Bronchial epithelial cell (primary cell): ENCODE results near the gene COL21A1. TPM values are rescaled to one million over a fixed set of nuclear protein-coding genes. Genes with fewer than 3 reads are reported as not detected.

Experiments
- DNase-seq: peaks from one replicate; pipeline ENCODE4 v3.0.0-alpha.2; 2010; ENCODE audit warnings: low read depth
- FAIRE-seq: peaks from 2 replicates; lab custom pipeline; 2011; peaks lifted over from hg19 to GRCh38; lab: Jason Lieb, UNC
- H3K27me3 ChIP-seq: 2 replicates; pipeline ENCODE4 v1.5.1; 2011; ENCODE audit warnings: low read length; ENCODE audit not compliant: control insufficient read depth, insufficient read depth
- H3K36me3 ChIP-seq: 2 replicates; pipeline ENCODE4 v1.5.1; 2011; ENCODE audit warnings: low read length; ENCODE audit not compliant: control insufficient read depth, insufficient read depth
- H3K4me3 ChIP-seq: 2 replicates; pipeline ENCODE4 v1.5.1; 2011; ENCODE audit warnings: mild to moderate bottlenecking, low read depth, low read length, control low read depth
- total RNA-seq: library from RNA; depleted of rRNA; stranded (reverse); fragments of >200 nt; gene quantifications from 2 replicates; pipeline ENCODE4 v1.2.1, GENCODE V29; 2014
- TF ChIP-seq, protein P1 (sequence below): IDR thresholded peaks from 2 replicates; pipeline ENCODE4 v1.5.1; 2011; ENCODE audit warnings: mild to moderate bottlenecking, moderate library complexity, low read length, control low read depth, inconsistent platforms; ENCODE audit not compliant: insufficient read depth, severe bottlenecking

Gene COL21A1
- total RNA-seq, 1 donor from 2014 or later = 8.2 TPM

DNA sequence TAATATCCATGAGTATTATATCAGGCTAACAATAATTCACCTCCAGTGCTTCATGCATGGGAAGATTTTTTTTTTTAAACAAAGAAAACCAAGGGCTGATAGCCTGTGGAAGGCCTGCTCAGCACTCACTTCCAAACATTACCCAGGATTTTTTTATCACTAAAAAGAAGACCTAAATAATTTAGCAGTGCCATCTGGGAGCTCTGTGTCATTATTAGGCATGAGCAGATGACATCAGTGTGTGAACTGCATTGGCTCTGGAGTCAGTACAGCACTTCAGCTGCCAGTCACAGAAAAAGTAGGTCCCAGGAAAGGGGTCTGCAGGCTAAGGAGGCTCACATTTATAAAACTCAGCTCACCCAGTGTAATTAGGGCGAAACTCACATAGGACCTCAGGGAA, 94.8 kb downstream of the COL21A1 start:
- FAIRE-seq = no peak
- DNase-seq = no peak
- TF ChIP-seq, protein P1, sequence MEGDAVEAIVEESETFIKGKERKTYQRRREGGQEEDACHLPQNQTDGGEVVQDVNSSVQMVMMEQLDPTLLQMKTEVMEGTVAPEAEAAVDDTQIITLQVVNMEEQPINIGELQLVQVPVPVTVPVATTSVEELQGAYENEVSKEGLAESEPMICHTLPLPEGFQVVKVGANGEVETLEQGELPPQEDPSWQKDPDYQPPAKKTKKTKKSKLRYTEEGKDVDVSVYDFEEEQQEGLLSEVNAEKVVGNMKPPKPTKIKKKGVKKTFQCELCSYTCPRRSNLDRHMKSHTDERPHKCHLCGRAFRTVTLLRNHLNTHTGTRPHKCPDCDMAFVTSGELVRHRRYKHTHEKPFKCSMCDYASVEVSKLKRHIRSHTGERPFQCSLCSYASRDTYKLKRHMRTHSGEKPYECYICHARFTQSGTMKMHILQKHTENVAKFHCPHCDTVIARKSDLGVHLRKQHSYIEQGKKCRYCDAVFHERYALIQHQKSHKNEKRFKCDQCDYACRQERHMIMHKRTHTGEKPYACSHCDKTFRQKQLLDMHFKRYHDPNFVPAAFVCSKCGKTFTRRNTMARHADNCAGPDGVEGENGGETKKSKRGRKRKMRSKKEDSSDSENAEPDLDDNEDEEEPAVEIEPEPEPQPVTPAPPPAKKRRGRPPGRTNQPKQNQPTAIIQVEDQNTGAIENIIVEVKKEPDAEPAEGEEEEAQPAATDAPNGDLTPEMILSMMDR = no peak

DNA sequence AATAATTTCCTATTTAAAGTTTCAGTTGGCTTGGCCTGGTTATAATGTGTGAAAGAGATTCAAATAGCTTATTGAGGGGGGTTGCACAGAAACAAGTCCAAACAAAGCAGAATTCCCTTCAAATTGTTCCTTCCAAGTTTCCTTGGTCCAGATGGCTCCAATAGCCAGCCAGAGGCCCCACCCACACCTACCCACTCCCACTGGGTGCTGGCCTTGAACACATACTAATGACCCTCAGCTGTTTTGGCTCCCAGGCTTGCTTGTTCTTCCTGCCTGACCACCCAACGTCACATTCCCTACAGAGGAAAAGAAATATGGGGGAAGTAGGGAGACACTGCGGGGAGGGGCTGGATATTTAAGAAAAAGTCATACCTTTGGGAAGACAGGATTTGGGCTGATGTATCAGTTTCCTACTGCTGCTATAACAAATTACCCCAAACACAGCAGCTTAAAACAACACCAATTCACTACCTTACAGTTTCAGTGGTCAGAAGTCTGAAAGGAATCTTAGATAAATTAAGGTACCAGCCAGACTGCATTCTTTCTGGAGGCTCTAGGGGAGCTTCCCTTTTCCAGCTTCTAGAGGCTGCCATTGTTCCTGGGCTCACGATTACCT, 95.7 kb downstream of the COL21A1 start:
- FAIRE-seq = no peak
- DNase-seq = no peak
- H3K27me3 ChIP-seq = no peaks in the 10 kb centered on the region
- H3K4me3 ChIP-seq = no peak overlapping the region
- TF ChIP-seq, protein P1 = no peak
- H3K36me3 ChIP-seq = no peaks in the 10 kb centered on the region

More for the DNA sequence above, 94.8 kb downstream of the COL21A1 start:
- no peaks in the 10 kb centered on the region for H3K36me3 ChIP-seq
- no peak overlapping the region for H3K4me3 ChIP-seq
- H3K27me3 ChIP-seq = no peaks in the 10 kb centered on the region

DNA sequence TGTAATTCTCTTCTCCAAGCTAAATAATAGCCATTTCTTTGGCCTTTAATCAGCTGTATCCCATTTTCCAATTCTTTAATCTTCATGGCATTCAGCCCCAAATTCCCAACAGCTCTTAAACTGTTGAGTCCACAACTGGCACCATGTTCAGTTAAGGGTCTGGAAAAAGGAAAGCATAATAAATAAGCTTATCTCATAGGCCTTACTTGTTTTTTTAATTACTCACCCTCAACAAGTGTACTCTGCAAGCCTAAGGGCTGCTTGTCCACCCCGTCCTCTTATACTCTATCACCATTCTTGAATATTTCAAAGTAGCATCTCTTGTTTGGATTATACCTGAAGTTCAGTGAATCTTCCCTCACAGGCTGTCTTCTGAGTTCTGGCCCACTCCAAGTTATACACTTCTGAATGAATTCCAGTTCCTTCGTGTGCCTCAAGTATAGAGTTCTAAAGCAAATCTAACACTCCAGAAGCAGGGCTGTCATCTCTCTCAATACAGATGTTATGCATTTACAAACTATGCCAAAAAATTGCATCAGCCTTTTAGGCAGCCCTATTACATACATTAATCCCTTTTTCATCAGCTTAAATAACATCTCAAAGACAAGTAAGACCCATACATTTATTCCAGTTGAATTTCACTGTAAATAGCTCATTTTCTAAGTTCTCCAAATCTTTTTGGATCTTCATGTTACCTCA, 98.7 kb downstream of the COL21A1 start:
- no peaks in the 10 kb centered on the region for H3K36me3 ChIP-seq
- DNase-seq (no peak), FAIRE-seq (no peak)
- no peak overlapping the region for H3K4me3 ChIP-seq
- TF ChIP-seq, protein P1 = no peak
- no peaks in the 10 kb centered on the region for H3K27me3 ChIP-seq

DNA sequence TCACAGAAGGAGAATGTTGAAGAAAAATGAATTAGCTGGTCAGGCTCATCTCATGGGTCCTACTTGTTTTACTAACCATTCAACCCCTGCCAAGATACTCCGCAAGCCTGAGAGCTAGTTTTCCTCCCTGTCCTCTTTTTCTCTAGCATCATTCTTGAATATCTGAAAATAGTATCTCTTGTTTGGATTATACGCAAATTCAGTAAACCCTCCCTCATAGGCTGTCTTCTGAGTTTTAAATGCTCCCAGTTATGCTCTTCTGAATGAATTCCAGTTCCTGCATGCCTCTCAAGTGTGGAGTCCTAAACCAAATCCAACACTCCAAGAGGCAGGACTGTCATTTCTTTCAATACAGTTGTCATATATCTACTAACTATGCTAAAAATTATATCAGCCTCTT, 99.6 kb downstream of the COL21A1 start:
- FAIRE-seq = no peak
- H3K27me3 ChIP-seq = no peaks in the 10 kb centered on the region
- no peaks in the 10 kb centered on the region for H3K36me3 ChIP-seq
- TF ChIP-seq, protein P1 = no peak
- no peak overlapping the region for H3K4me3 ChIP-seq
- DNase-seq = no peak

DNA sequence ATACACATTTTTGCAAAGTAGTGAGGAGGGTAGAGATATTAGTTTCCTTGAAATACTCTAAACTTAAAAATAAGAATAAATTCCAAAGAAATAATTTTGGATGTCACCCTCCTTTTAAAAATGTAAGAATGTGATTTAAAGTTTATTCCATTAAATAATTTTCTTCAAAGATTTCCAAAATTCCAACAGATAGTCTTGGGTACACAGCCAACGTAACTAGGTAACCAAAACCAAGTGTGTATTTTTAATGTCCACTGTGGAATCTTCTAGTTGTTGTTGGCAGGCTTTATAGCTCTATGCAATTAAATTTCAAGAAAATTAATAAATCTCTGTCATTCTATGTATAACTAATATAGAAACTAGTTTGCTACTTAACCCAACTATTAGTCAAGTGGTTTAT, 101.3 kb downstream of the COL21A1 start:
- H3K27me3 ChIP-seq = no peaks in the 10 kb centered on the region
- DNase-seq (no peak), FAIRE-seq (no peak)
- TF ChIP-seq, protein P1 = no peak
- H3K4me3 ChIP-seq = no peak overlapping the region
- H3K36me3 ChIP-seq = no peaks in the 10 kb centered on the region
